Cardiac muscle cell (in vitro differentiated cells and primary cell): ENCODE measurements around the gene NCR3LG1. TPM values are rescaled to one million over a fixed set of nuclear protein-coding genes. Genes with fewer than 3 reads are reported as not detected.

ENCODE experiments used
- DNase-seq, 2 donors: peaks; one replicate each; pipeline versions ENCODE4 v3.0.0 to v3.0.0-alpha.2; 2010 to 2017; ENCODE audit warnings: low read depth in 1 of 2, low spot score in 1 of 2
- H3K27ac ChIP-seq: fragments of 200-600 bp; sonication (generic); 2 replicates; pipeline ENCODE4 v1.5.1; 2016
- H3K27me3 ChIP-seq: fragments of 200-600 bp; sonication (generic); 2 replicates; pipeline ENCODE4 v1.6.0; 2016; ENCODE audit warnings: control low read depth
- H3K36me3 ChIP-seq: fragments of 200-600 bp; sonication (generic); 2 replicates; pipeline ENCODE4 v1.5.1; 2016; ENCODE audit warnings: control low read depth
- H3K4me1 ChIP-seq: fragments of 200-600 bp; sonication (generic); 2 replicates; pipeline ENCODE4 v1.8.1; 2017; ENCODE audit warnings: low read depth, mild to moderate bottlenecking, mixed run types
- H3K4me3 ChIP-seq: fragments of 200-600 bp; sonication (generic); 2 replicates; pipeline ENCODE4 v1.5.1; 2016; ENCODE audit warnings: mild to moderate bottlenecking
- H3K9me3 ChIP-seq: fragments of 200-600 bp; sonication (generic); 2 replicates; pipeline ENCODE4 v1.5.1; 2017; ENCODE audit warnings: low read depth, mild to moderate bottlenecking, control low read depth
- polyA plus RNA-seq: library from polyadenylated mRNA; unstranded; fragments of >200 nt; fragmentation: Nextera tagmentation; extraction: Ambion mirVana; gene quantifications from 2 replicates; pipeline ENCODE4 v1.2.1, GENCODE V29; 2016
- total RNA-seq: library from RNA; depleted of rRNA; stranded (reverse); fragments of >200 nt; gene quantifications from 2 replicates; pipeline ENCODE4 v1.2.3, GENCODE V29; 2016
- TF ChIP-seq, protein P1 (sequence below): IDR thresholded peaks from 2 replicates; pipeline ENCODE4 v1.5.1; 2012; ENCODE audit warnings: low read depth, mild to moderate bottlenecking, low read length

The NCR3LG1 gene
- total and polyA plus RNA-seq, 2 experiments from 2014 or later = 2.7 to 7.6 TPM

- TF ChIP-seq, protein P1, sequence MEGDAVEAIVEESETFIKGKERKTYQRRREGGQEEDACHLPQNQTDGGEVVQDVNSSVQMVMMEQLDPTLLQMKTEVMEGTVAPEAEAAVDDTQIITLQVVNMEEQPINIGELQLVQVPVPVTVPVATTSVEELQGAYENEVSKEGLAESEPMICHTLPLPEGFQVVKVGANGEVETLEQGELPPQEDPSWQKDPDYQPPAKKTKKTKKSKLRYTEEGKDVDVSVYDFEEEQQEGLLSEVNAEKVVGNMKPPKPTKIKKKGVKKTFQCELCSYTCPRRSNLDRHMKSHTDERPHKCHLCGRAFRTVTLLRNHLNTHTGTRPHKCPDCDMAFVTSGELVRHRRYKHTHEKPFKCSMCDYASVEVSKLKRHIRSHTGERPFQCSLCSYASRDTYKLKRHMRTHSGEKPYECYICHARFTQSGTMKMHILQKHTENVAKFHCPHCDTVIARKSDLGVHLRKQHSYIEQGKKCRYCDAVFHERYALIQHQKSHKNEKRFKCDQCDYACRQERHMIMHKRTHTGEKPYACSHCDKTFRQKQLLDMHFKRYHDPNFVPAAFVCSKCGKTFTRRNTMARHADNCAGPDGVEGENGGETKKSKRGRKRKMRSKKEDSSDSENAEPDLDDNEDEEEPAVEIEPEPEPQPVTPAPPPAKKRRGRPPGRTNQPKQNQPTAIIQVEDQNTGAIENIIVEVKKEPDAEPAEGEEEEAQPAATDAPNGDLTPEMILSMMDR = no peak
- Histone ChIP-seq H3K27ac (peak overlapping the region; percentile 5), H3K27me3 (no peaks in the 10 kb centered on the region)
Measured at GRCh38 chr11:17406082-17406817, 54.6 kb downstream of the NCR3LG1 start.

DNA sequence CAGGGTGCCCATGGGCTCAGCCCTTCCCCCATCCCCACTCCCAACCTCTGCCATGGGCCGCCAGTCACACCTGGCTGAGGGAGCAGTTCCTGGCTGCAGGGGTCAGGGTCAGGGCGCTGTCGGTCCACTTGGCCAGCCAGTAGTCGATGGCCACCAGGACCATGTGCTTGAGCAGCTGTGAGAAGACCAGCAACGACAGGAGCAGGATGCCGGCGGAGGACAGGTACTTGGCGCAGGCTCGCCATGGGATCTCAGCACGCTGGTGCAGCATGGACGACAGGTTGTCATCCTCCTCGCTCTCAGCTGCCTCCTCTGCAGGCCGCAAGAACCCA, 55.2 kb downstream of the NCR3LG1 start:
- Histone ChIP-seq H3K27me3 (no peaks in the 10 kb centered on the region), H3K27ac (no peak overlapping the region), H3K4me1 (peaks cover 6% of the 10 kb centered on the region), H3K4me3 (no peak overlapping the region), H3K36me3 (no peaks in the 10 kb centered on the region), H3K9me3 (no peaks in the 10 kb centered on the region)
- TF ChIP-seq, protein P1 = no peak
- DNase-seq = no peak

More at GRCh38 chr11:17406082-17406817, 54.6 kb downstream of the NCR3LG1 start:
- no peak for DNase-seq
- H3K4me1 ChIP-seq = peaks cover 6% of the 10 kb centered on the region
- H3K4me3 ChIP-seq = no peak overlapping the region
- no peaks in the 10 kb centered on the region for H3K36me3 ChIP-seq
- H3K9me3 ChIP-seq = no peaks in the 10 kb centered on the region

DNA sequence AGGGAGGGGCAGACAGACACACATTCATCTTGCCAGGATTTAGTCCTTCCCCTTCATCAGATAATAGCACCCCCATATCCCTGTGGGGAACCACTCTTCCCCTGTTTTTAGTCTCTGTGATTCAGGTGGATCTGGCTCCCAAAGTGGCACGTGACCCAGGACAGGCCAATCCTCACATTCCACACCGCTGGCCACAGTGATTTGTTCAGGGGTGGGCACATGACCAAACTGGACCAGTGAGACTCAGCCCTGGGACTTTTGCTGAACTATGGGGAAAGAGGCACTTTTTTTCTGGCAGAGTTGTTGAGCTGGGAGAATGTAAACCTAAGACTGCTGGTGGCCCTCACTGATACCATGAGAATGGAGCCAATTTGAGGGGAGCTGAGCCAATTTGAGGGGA, 56.0 kb downstream of the NCR3LG1 start:
- Histone ChIP-seq H3K27ac (no peak overlapping the region), H3K4me1 (peaks cover 6% of the 10 kb centered on the region), H3K27me3 (no peaks in the 10 kb centered on the region), H3K4me3 (no peak overlapping the region), H3K36me3 (no peaks in the 10 kb centered on the region), H3K9me3 (no peaks in the 10 kb centered on the region)
- no peak for DNase-seq
- TF ChIP-seq, protein P1 = no peak

- H3K27me3 ChIP-seq = no peaks in the 10 kb centered on the region
- no peak overlapping the region for H3K4me3 ChIP-seq
- no peak for DNase-seq
- TF ChIP-seq, protein P1 = no peak
- H3K4me1 ChIP-seq = peaks cover 6% of the 10 kb centered on the region
- H3K36me3 ChIP-seq = no peaks in the 10 kb centered on the region
- no peaks in the 10 kb centered on the region for H3K9me3 ChIP-seq
- H3K27ac ChIP-seq = no peak overlapping the region
Measured at GRCh38 chr11:17408026-17408425, 56.4 kb downstream of the NCR3LG1 start.

DNA sequence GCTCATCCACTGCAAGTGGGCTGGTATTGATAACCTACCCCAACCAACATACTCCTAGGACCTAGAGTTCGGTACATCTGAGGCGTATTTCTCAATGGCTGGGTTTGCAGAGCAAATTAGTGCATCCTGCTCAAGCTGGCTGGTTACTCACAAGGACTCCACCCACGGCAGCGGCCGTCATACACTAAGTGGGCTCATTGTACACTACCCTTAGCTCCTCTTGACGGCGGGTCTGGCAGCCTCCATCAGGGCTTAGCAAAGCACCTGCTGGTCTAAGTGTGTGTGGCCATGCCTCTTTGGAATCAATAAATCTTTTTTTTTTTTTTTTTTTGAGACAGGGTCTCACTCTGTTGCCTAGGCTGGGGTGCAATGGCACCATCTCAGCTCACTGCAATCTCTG, 57.0 kb downstream of the NCR3LG1 start:
- TF ChIP-seq, protein P1 = no peak
- H3K4me3 ChIP-seq = no peak overlapping the region
- no peak overlapping the region for H3K27ac ChIP-seq
- H3K4me1 ChIP-seq = peaks cover 6% of the 10 kb centered on the region
- DNase-seq = no peak
- no peaks in the 10 kb centered on the region for H3K9me3 ChIP-seq
- no peaks in the 10 kb centered on the region for H3K36me3 ChIP-seq
- no peaks in the 10 kb centered on the region for H3K27me3 ChIP-seq
